ENCODE measurements around the gene ZAR1L.
"Not testable (repeated sequence)": the region's sequence is repeated elsewhere in the genome, so short reads cannot be mapped to it uniquely, and the experiment has no call there.

The ZAR1L gene, protein sequence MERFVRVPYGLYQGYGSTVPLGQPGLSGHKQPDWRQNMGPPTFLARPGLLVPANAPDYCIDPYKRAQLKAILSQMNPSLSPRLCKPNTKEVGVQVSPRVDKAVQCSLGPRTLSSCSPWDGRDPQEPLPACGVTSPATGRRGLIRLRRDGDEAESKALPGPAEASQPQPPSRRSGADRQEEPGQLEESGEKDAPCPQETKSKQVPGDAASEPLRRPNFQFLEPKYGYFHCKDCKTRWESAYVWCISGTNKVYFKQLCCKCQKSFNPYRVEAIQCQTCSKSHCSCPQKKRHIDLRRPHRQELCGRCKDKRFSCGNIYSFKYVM

DNA sequence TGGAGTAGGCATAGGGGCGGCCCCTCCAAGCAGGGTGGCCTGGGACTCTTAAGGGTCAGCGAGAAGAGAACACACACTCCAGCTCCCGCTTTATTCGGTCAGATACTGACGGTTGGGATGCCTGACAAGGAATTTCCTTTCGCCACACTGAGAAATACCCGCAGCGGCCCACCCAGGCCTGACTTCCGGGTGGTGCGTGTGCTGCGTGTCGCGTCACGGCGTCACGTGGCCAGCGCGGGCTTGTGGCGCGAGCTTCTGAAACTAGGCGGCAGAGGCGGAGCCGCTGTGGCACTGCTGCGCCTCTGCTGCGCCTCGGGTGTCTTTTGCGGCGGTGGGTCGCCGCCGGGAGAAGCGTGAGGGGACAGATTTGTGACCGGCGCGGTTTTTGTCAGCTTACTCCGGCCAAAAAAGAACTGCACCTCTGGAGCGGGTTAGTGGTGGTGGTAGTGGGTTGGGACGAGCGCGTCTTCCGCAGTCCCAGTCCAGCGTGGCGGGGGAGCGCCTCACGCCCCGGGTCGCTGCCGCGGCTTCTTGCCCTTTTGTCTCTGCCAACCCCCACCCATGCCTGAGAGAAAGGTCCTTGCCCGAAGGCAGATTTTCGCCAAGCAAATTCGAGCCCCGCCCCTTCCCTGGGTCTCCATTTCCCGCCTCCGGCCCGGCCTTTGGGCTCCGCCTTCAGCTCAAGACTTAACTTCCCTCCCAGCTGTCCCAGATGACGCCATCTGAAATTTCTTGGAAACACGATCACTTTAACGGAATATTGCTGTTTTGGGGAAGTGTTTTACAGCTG is at the start of gene ZAR1L, which contains the start of gene BRCA2:
Gene ZAR1L, minus strand, starts transcription at position 126 of the 790 bp plus-strand sequence. CDS start 3,438 bp downstream, outside the sequence.
Gene BRCA2, plus strand, starts transcription at position 271 of the 790 bp plus-strand sequence. CDS start 953 bp downstream, outside the sequence.
- DNase-seq (ENCODE audit: low read depth in 2 of 2) = peak; percentile 66 to 69

DNA sequence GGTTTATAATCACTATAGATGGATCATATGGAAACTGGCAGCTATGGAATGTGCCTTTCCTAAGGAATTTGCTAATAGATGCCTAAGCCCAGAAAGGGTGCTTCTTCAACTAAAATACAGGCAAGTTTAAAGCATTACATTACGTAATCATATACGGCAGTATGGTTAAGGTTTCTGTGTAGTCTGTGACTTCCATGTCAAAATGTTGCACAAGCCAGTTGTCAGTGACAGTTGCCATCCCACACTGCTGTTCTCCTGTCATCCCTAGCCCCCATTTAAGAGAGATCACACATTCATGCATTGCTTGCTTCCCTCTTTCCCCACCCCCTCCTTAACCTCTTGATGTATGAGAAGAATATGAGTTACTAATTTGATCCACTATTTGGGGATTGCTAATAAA is 47.4 kb upstream of the ZAR1L start:
- DNase-seq (ENCODE audit: low read depth in 2 of 2) = no peak

DNA sequence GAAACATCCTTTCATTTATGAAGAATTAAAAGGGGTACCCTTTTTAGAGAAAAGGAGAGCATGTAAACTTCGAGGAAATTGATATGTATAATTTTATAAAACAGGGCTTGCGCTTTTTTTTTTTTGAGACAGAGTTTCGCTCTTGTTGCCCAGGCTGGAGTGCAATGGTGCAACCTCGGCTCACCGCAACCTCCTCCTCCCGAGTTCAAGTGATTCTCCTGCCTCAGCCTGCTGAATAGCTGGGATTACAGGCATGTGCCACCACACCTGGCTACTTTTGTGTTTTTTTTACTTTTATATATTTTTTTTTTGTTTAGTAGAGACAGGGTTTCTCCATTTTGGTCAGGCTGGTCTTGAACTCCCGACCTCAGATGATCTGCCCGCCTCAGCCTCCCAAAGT is 40.8 kb upstream of the ZAR1L start:
- not testable (repeated sequence) for DNase-seq (ENCODE audit: low read depth in 2 of 2)

DNA sequence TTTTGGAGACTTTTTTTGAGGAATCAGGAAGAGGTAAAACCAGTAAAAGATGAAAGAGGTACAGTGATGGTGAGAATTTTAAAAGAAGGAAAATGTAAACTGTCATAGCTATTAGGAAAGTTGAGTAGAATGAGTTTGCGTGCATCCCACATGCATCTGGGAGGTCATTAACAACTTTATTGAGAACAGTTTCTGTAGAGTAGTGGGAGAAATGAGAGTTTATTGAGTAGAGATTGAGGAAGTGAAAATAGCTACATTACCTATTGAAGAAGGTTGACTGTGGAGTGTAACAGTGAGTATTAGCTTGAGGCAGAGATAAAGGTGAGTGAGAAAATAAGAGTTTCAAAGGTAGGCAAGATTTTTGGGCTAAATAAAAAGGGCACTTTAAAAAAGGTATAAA is 38.9 kb upstream of the ZAR1L start:
- DNase-seq (ENCODE audit: low read depth in 2 of 2) = no peak

DNA sequence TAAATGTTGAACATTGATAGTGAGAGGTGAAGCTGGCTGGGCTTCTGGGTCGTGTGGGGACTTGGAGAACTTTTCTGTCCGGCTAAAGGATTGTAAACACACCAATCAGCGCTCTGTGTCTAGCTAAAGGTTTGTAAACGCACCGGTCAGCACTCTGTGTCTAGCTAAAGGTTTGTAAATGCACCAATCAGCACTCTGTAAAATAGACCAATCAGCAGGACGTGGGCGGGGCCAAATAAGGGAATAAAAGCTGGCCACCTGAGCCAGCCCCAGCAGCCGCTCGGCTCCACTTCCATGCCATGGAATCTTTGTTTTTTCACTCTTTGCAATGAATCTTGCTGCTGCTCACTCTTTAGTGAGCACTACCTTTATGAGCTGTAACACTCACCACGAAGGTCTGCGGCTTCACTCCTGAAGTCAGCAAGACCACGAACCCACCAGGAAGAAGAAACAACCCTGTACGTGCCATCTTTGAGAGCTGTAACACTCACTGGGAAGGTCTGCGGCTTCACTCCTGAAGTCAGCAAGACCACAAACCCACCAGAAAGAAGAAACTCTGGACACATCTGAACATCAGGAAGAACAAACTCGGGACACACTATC is 35.8 kb upstream of the ZAR1L start:
- DNase-seq (ENCODE audit: low read depth in 2 of 2) = not testable (repeated sequence)

DNA sequence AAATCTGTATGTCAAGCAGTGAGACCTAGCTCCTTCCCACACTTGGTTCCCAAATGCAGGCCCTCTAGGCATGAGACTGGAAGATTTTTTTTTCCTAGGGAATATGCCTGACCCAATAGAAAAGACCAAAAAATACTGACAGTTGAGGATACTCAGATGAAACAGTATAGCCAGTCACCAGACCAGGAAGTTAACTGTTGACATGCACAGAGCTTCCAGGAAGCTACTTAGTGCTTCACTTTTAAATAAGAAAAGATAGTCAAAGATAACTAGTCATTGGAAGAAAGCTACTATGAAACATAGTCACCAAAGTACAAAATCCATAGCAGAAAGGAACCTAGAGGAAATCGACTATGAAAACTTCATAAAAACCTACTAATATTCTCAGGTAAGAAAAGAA is 32.5 kb upstream of the ZAR1L start:
- DNase-seq (ENCODE audit: low read depth in 2 of 2) = no peak

DNA sequence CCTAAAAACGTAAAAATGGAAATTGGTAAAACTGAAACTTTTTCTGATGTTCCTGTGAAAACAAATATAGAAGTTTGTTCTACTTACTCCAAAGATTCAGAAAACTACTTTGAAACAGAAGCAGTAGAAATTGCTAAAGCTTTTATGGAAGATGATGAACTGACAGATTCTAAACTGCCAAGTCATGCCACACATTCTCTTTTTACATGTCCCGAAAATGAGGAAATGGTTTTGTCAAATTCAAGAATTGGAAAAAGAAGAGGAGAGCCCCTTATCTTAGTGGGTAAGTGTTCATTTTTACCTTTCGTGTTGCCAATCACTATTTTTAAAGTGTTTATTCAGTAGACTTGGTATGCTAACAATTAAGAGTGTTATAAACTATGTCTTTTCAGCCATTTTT is 25.8 kb upstream of the ZAR1L start:
- no peak for DNase-seq (ENCODE audit: low read depth in 2 of 2)

DNA sequence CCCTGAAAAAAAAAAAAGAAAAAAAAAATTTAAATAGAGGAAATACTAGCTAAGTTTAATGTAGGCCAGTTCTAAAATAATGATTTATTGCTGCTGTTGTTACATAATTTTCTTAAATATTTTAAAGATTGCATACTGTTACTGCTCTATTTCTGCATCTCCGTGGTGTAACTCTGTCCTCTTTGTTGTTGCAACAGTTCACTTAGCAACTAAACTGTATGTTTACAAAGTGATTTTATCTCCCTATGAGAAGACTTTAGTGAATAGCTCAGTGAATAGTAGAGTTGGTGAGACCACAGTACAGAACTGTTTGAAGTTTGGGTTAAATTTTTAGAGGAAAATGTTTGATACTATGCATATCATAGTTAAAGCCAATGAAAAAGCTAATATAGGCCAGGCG is 19.5 kb upstream of the ZAR1L start:
- DNase-seq (ENCODE audit: low read depth in 2 of 2) = no peak

DNA sequence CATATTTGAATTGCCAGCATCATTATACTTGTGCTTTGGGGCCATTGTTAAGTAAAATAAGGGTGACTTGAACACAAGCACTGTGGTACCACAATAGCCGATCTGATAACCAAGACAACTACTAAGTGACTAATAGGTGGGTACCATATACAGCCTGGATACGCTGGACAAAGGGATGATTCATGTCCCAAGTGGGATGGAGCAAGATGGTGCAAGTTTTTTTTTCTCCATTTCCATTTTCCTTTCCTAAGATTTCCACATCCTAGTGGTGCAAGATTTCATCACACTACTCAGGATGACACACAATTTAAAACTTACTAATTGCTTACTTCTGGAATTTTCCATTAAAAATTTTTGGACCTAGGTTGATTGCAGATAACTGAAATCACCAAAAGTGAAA is 15.3 kb upstream of the ZAR1L start:
- peak; percentile 53 for DNase-seq (ENCODE audit: low read depth in 2 of 2)

DNA sequence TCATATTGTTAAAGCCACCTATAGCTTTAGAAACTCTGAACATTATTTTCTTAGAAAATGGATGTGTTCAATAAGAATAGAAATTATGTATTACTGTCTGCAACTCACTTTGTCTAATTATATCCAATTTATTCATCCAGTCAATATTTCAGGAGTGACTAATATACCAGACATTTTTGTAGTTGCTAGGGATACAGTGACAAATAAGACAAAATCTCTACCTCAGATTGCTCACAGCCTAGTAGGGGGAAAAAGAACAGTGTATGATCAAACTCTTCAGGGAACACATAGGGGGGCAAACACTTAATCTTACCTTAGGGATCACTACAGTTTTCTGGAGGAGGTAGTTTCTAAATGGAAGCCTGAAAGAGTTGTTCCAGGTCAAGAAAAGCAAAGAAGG is 8.7 kb upstream of the ZAR1L start:
- DNase-seq (ENCODE audit: low read depth in 2 of 2) = peak; percentile 23 to 43

DNA sequence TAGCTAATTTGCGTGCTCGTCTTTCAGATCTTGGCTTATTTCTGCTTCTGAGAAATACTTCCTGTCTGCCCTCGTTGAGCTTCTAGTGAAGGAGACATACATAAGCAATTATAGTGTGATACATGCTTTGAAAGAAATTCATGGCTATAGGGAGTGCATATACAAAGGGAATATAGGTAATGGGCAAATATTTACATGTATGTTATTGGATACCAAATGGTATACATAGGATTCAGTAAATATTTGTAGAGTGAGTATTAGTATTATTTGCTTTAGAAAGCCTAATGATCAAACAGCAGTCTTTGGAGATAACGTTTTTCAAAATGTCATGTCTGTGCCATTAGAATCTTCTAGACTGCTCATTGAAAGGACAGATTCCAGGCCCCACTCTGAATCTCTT is 5.4 kb upstream of the ZAR1L start:
- no peak for DNase-seq (ENCODE audit: low read depth in 2 of 2)

DNA sequence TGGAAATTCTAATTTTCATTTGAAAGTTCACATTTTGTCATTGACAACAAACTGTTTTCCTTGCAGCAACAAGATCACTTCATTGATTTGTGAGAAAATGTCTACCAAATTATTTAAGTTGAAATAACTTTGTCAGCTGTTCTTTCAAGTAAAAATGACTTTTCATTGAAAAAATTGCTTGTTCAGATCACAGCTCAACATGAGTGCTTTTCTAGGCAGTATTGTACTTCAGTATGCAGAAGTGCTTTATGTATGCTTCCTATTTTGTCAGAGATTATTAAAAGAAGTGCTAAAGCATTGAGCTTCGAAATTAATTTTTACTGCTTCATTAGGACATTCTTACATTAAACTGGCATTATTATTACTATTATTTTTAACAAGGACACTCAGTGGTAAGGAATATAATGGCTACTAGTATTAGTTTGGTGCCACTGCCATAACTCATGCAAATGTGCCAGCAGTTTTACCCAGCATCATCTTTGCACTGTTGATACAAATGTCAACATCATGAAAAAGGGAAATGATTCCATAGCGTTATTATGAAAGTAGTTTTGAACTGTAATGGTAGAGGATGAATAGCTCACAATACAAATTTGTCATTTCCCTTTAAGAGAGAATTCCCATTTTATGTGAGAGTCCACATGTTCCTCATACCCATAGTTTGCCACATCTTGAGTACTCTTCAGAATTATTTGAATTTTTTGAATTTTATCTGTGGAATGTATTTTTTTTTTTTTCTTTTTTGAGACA is 2.7 kb upstream of the ZAR1L start:
- DNase-seq (ENCODE audit: low read depth in 2 of 2) = no peak

DNA sequence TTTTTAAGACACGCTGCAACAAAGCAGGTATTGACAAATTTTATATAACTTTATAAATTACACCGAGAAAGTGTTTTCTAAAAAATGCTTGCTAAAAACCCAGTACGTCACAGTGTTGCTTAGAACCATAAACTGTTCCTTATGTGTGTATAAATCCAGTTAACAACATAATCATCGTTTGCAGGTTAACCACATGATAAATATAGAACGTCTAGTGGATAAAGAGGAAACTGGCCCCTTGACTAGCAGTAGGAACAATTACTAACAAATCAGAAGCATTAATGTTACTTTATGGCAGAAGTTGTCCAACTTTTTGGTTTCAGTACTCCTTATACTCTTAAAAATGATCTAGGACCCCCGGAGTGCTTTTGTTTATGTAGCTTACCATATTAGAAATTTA is 1.3 kb upstream of the ZAR1L start:
- DNase-seq (ENCODE audit: low read depth in 2 of 2) = no peak

DNA sequence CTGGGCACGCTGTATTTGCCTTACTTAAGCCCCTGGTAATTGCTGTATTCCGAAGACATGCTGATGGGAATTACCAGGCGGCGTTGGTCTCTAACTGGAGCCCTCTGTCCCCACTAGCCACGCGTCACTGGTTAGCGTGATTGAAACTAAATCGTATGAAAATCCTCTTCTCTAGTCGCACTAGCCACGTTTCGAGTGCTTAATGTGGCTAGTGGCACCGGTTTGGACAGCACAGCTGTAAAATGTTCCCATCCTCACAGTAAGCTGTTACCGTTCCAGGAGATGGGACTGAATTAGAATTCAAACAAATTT is 821 bp upstream of the ZAR1L start:
- DNase-seq (ENCODE audit: low read depth in 2 of 2) = no peak

DNA sequence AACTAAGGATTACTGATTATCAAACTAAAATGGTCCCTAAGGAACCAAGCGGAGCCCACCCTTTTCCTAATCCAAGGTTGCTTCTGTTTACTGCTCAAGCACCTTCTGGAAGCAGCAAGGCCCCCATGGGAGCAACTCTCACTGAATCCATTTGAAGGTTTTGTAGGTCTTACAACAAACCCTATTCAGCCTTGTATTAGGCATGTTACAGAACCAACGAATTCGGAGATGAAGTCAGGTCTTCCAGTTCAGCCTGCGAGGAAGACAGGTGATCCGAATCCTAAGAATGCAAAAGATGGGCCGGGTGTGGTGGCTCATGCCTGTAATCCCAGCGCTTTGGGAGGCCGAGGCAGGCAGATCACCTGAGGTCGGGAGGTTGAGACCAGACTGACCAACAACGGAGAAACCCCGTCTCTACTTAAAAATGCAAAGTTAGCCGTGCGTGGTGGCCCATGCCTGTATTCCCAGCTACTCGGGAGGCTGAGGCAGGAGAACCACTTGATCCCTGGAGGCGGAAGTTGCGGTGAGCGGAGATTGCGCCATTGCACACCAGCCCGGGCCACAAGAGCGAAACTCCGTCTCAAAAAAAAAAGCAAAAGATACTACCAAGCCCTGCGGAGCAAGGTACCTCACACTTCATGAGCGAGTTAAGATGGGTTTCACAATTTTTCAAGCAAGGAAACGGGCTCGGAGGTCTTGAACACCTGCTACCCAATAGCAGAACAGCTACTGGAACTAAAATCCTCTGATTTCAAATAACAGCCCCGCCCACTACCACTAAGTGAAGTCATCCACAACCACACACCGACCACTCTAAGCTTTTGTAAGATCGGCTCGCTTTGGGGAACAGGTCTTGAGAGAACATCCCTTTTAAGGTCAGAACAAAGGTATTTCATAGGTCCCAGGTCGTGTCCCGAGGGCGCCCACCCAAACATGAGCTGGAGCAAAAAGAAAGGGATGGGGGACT is 609 bp downstream of the ZAR1L start:
- DNase-seq (ENCODE audit: low read depth in 2 of 2) = no peak

DNA sequence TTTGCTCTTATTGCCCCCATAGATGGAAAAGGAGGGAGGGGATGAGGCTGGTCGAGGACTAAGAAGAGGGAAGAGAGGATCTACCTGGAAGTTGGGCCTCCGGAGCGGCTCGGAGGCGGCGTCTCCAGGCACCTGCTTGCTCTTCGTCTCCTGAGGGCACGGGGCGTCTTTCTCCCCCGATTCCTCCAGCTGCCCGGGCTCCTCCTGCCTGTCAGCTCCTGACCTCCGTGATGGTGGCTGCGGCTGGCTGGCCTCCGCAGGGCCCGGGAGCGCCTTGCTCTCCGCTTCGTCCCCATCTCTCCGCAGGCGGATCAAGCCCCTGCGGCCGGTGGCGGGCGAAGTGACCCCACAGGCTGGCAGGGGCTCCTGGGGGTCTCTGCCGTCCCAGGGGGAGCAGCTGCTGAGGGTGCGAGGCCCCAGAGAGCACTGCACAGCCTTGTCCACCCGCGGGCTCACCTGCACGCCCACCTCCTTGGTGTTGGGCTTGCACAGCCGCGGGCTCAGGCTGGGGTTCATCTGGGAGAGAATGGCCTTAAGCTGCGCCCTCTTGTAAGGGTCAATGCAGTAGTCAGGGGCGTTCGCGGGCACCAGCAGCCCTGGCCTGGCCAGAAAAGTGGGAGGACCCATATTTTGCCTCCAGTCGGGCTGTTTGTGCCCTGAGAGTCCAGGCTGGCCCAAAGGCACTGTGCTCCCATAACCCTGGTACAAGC is 3.8 kb downstream of the ZAR1L start:
- DNase-seq (ENCODE audit: low read depth in 2 of 2) = no peak

DNA sequence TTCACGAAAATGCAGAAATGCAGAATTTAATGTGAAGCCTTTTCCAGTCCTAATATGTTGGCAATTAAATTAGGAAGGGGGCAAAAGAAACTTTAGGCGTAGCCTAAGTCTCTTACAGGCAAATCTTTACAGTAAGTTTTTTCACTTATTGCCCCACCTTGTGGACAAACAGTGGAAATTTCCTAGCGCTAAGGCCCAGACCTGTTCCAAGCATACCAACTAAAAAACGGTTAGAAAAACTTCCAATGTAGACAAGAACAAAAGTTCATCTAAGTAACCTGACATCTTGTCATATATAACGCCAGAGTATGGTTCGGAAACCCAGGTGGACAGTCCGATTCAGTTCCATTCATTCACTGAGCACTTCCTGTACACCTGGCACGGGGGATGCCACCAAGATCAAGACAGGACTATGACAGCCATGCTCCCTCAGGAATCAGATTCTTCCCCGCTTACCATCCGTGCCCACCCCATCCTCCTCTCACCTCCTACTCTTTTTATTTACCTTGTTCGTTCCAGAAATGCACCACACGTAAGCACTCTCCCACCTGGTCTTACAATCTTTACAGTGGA is 4.9 kb downstream of the ZAR1L start:
- no peak for DNase-seq (ENCODE audit: low read depth in 2 of 2)

DNA sequence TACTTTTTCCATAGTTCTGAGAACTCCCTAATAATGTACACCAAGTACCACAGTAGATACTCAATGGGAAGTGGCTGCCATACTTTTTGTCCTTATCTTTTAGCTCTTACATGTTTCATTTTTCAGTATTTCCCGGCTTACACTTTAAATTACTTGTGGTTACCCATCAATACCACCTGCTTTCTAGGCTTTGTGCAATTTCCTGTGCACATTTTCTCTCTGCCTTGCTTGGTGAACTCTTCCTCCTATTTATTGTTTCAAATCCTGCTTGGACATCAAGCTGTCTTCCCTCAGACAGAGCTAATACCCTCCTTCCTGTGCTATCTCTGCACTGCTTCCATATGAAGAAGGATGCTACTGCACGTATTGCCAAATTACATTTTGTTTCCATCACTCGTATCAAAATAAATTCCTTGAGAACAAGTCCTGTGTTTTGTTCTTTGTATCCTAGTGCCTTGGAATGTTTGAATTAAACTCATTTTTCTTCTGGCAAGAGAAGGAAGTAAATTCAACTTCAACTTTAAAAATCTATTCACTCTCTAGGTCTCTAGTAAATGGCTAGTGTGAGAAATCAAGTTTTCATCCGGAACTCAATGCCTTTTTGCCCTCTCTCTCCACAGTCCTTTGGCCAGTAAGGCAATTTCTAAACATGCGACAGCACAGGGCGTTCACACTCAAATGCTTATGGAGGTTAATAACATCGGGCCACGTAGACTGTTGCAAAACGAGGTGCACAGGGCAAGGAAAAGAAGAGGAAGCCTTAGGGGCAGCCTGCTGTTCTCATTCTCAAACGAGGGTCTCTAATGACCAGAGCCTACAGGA is 5.6 kb downstream of the ZAR1L start:
- no peak for DNase-seq (ENCODE audit: low read depth in 2 of 2)

DNA sequence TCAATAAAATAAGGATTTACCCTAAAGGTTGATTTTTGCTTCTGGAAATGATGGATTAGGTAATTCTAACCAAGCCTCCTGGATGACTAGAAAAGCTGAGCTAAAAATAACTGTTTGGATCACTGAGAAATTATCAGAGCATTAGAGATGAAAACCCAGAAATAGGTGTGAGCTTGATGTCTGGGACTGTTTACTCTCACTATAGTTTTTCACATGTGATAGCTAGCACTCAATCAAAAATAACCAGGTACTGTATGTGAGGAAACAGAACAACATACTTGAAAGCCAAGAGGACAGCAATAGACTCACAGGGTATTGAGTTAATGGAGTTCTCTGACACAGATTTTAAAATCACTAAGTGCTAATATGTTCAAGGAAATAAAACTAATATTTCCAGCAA is 9.5 kb downstream of the ZAR1L start:
- no peak for DNase-seq (ENCODE audit: low read depth in 2 of 2)
